Measurements from ENCODE around the gene ZZZ3. TPM values are rescaled to one million over a fixed set of nuclear protein-coding genes. Genes with fewer than 3 reads are reported as not detected.
A peak's percentile ranks its signal among the peaks of the same experiment; 100 is the strongest.

Gene ZZZ3
- total and polyA plus RNA-seq, 2 of the 13 experiments (the other 11 are each of a cell fraction or from before 2014, with no cell fraction given), result 18.1 to 50.2 TPM

GRCh38 chr1:77682460-77683159, at the start of gene ZZZ3 (continued):
- TF ChIP-seq ZNF138 (CRISPR knock-in tag; IDR thresholded peaks at IDR 0.05; ENCODE audit: low read depth) (0 out of 2 replicates have a peak, but pooled peaks have one; percentile 59), SIN3A (IDR thresholded peaks at IDR 0.05; ENCODE audit: borderline replicate concordance, low read depth, low read length) (peak; percentile 80; the same call in 1 of the 2 replicates), SIN3B (IDR thresholded peaks at IDR 0.05; ENCODE audit: low read length) (peak; percentile 90), RBM39 (IDR thresholded peaks at IDR 0.05; ENCODE audit: low read depth, low read length, poor library complexity, severe bottlenecking) (peak; percentile 19), ARID5B (CRISPR knock-in tag; IDR thresholded peaks at IDR 0.05) (no peak; the same call in 1 of the 2 replicates), MXD4 (CRISPR knock-in tag; IDR thresholded peaks at IDR 0.05) (peak; percentile 61; the same call in 1 of the 2 replicates), JARID2 (CRISPR knock-in tag; IDR thresholded peaks at IDR 0.05; ENCODE audit: insufficient replicate concordance) (no peak), ZNF263 (CRISPR knock-in tag; IDR thresholded peaks at IDR 0.05) (no peak), HBP1 (CRISPR knock-in tag; IDR thresholded peaks at IDR 0.05; ENCODE audit: low read depth) (peak; percentile 80; the same call in 1 of the 2 replicates), ARNT (IDR thresholded peaks at IDR 0.05) (no peak), ELF4 (CRISPR knock-in tag; IDR thresholded peaks at IDR 0.05; ENCODE audit: borderline replicate concordance) (no peak), ETV6 (CRISPR knock-in tag; conservative IDR thresholded peaks at IDR 0.05) (no peak), SP1 (IDR thresholded peaks at IDR 0.05) (peak; percentile 80; the same call in 1 of the 2 replicates), SP1 (CRISPR knock-in tag; IDR thresholded peaks at IDR 0.05) (0 out of 2 replicates have a peak, but pooled peaks have one; percentile 17), ZNF296 (CRISPR knock-in tag; conservative IDR thresholded peaks at IDR 0.05) (no peak), ZNF17 (CRISPR knock-in tag; IDR thresholded peaks at IDR 0.05) (no peak), GATAD1 (CRISPR knock-in tag; IDR thresholded peaks at IDR 0.05) (peak; percentile 93), SRY (CRISPR knock-in tag; IDR thresholded peaks at IDR 0.05) (no peak), SOX5 (CRISPR knock-in tag; IDR thresholded peaks at IDR 0.05; ENCODE audit: borderline replicate concordance) (no peak; the same call in 1 of the 2 replicates), ZNF598 (CRISPR knock-in tag; IDR thresholded peaks at IDR 0.05; ENCODE audit: borderline replicate concordance) (peak; percentile 49; the same call in 1 of the 2 replicates), SALL1 (CRISPR knock-in tag; IDR thresholded peaks at IDR 0.05) (peak; percentile 71), STAT5B (CRISPR knock-in tag; IDR thresholded peaks at IDR 0.05) (no peak), SNAPC5 (CRISPR knock-in tag; IDR thresholded peaks at IDR 0.05; ENCODE audit: borderline replicate concordance) (no peak; the same call in 1 of the 2 replicates)
- TF ChIP-seq, protein P1, sequence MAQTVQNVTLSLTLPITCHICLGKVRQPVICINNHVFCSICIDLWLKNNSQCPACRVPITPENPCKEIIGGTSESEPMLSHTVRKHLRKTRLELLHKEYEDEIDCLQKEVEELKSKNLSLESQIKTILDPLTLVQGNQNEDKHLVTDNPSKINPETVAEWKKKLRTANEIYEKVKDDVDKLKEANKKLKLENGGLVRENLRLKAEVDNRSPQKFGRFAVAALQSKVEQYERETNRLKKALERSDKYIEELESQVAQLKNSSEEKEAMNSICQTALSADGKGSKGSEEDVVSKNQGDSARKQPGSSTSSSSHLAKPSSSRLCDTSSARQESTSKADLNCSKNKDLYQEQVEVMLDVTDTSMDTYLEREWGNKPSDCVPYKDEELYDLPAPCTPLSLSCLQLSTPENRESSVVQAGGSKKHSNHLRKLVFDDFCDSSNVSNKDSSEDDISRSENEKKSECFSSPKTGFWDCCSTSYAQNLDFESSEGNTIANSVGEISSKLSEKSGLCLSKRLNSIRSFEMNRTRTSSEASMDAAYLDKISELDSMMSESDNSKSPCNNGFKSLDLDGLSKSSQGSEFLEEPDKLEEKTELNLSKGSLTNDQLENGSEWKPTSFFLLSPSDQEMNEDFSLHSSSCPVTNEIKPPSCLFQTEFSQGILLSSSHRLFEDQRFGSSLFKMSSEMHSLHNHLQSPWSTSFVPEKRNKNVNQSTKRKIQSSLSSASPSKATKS (CRISPR knock-in tag; IDR thresholded peaks at IDR 0.05), result no peak; the same call in 1 of the 2 replicates

Measured in HepG2 (cell line).